Large intestine (tissue), 12 donors: ENCODE measurements around the gene CYP27C1. TPM values are rescaled to one million over a fixed set of nuclear protein-coding genes. Genes with fewer than 3 reads are reported as not detected.
"Not testable (repeated sequence)": the region's sequence is repeated elsewhere in the genome, so short reads cannot be mapped to it uniquely, and the experiment has no call there.

ENCODE experiments used
- DNase-seq, 2 donors: peaks; one replicate each; pipeline versions ENCODE4 v3.0.0 to v3.0.0-alpha.2; 2013
- H3K27ac ChIP-seq: one replicate; pipeline ENCODE4 v1.5.1; 2013; ENCODE audit warnings: low read length
- H3K27me3 ChIP-seq: 2 replicates; pipeline ENCODE4 v1.6.1; 2013; ENCODE audit warnings: low read length; ENCODE audit not compliant: control insufficient read depth, insufficient read depth
- H3K36me3 ChIP-seq: 2 replicates; pipeline ENCODE4 v1.6.1; 2013; ENCODE audit warnings: low read length; ENCODE audit not compliant: control insufficient read depth, insufficient read depth
- H3K4me1 ChIP-seq: one replicate; pipeline ENCODE4 v1.6.1; 2013; ENCODE audit warnings: low read length; ENCODE audit not compliant: control insufficient read depth, insufficient read depth
- H3K4me3 ChIP-seq: one replicate; pipeline ENCODE4 v1.5.1; 2013; ENCODE audit warnings: low read length
- H3K9me3 ChIP-seq: one replicate; pipeline ENCODE4 v1.6.1; 2013; ENCODE audit warnings: mild to moderate bottlenecking, low read depth, low read length, moderate library complexity; ENCODE audit not compliant: control insufficient read depth
- WGBS: methylation state at CpG from one replicate; pipeline ENCODE4 v1.1.5; 2013; ENCODE audit warnings: low lambda C conversion rate; ENCODE audit not compliant: insufficient coverage; 5-methylcytosine and 5-hydroxymethylcytosine counted together
- long read RNA-seq, 11 donors: transcript quantifications; one replicate each; lab custom pipeline, GENCODE V29; 2026
- polyA plus RNA-seq: library from polyadenylated mRNA; unstranded; fragments of 120-200 nt; gene quantifications from one replicate; pipeline ENCODE4 v1.2.1, GENCODE V29; 2013

Gene CYP27C1
- polyA plus RNA-seq: 2.0 TPM
- long read RNA-seq, donor 1: 0 reads
- long read RNA-seq, donor 2: 0 reads
- long read RNA-seq, donor 3: 0 reads
- long read RNA-seq, donor 4: 0 reads
- long read RNA-seq, donor 5: 0 reads
- long read RNA-seq, donor 6: 0 reads
- long read RNA-seq, donor 7: 0 reads
- long read RNA-seq, donor 8: 0 reads
- long read RNA-seq, donor 9: 0 reads
- long read RNA-seq, donor 10: 0 reads
- long read RNA-seq, donor 11: 0 reads

DNA sequence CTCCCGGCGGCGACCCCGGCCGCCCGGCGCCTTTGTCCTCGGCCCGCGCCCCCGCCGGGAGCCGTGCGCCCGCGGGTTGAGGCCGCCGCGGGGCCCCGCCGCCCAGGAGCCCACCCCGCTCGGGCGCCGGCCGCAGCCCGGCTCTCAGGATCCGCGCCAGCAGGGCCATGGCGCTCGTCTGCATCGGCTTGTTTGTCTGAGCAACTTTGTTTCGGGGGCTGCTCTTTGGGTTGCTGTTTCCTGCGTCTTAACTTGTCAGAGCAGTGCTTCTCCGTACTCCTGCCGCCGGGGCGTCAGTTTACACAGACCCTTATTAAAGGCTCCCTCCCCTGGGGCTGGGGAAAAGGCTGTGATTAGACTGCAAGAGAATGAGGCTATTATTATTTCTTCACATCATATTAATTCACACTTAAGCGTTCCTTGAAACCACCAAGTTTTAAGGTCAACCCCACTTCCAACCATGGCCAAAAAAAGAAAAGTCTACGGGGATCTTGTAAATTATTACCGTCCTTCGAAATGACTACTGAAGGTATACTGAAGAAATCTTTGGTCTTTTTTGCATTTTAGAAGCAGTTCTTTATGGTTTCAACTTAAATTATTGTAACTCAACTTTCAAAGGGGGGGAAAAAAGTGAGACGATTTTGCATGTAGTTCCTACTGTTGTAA, at the start of gene CYP27C1:
TSS of gene CYP27C1 (minus strand) at position 198 of the 666 bp plus-strand sequence. CDS start at position 169, 29 bp downstream.
- peak in 1 of 2 donors; percentile 38 for DNase-seq

GRCh38 chr2:127261804-127262406, 41.8 kb upstream of the CYP27C1 start:
- no peaks in the 10 kb centered on the region for H3K9me3 ChIP-seq
- DNase-seq: no peak
- H3K4me1 ChIP-seq: no peaks in the 10 kb centered on the region
- no peak overlapping the region for H3K27ac ChIP-seq
- no peaks in the 10 kb centered on the region for H3K27me3 ChIP-seq
- no peak overlapping the region for H3K4me3 ChIP-seq
- 100% methylated on average over 4 of the region's 8 CpGs for WGBS
- H3K36me3 ChIP-seq: peaks cover 54% of the 10 kb centered on the region

More for the DNA sequence above, at the start of gene CYP27C1:
- peaks cover 10% of the 10 kb centered on the region for H3K9me3 ChIP-seq
- 0% methylated on average over 2 of the region's 43 CpGs for WGBS
- peaks cover 8% of the 10 kb centered on the region for H3K4me1 ChIP-seq
- H3K36me3 ChIP-seq: no peaks in the 10 kb centered on the region
- no peak within 1 kb of the TSS for H3K27ac ChIP-seq
- H3K27me3 ChIP-seq: peaks cover 48% of the 10 kb centered on the region
- peak within 1 kb of the TSS; percentile 51 for H3K4me3 ChIP-seq

- H3K27me3 ChIP-seq: no peaks in the 10 kb centered on the region
These were observed 39.3 kb upstream of the CYP27C1 start for GRCh38 chr2:127259355-127259754.

GRCh38 chr2:127256866-127257265, 36.8 kb upstream of the CYP27C1 start:
- DNase-seq: no peak
- no peak overlapping the region for H3K27ac ChIP-seq
- no peaks in the 10 kb centered on the region for H3K9me3 ChIP-seq
- H3K4me1 ChIP-seq: no peaks in the 10 kb centered on the region
- peaks cover 47% of the 10 kb centered on the region for H3K36me3 ChIP-seq
- no peaks in the 10 kb centered on the region for H3K27me3 ChIP-seq
- WGBS: no CpG with 5 or more reads among the region's 8 CpGs
- H3K4me3 ChIP-seq: no peak overlapping the region

More at GRCh38 chr2:127259355-127259754, 39.3 kb upstream of the CYP27C1 start:
- no CpG with 5 or more reads among the region's 5 CpGs for WGBS
- no peaks in the 10 kb centered on the region for H3K9me3 ChIP-seq
- no peak overlapping the region for H3K27ac ChIP-seq
- H3K36me3 ChIP-seq: peaks cover 54% of the 10 kb centered on the region
- DNase-seq: no peak
- no peaks in the 10 kb centered on the region for H3K4me1 ChIP-seq
- H3K4me3 ChIP-seq: no peak overlapping the region

GRCh38 chr2:127256381-127256780, 36.3 kb upstream of the CYP27C1 start:
- H3K36me3 ChIP-seq: peaks cover 44% of the 10 kb centered on the region
- DNase-seq: no peak
- H3K9me3 ChIP-seq: no peaks in the 10 kb centered on the region
- H3K4me1 ChIP-seq: no peaks in the 10 kb centered on the region
- H3K27ac ChIP-seq: no peak overlapping the region
- WGBS: 80% methylated on average over 1 of the region's 3 CpGs
- H3K27me3 ChIP-seq: no peaks in the 10 kb centered on the region
- H3K4me3 ChIP-seq: no peak overlapping the region

GRCh38 chr2:127255721-127256120, 35.6 kb upstream of the CYP27C1 start:
- Histone ChIP-seq H3K4me1 (no peaks in the 10 kb centered on the region), H3K4me3 (no peak overlapping the region), H3K27me3 (no peaks in the 10 kb centered on the region), H3K36me3 (peaks cover 38% of the 10 kb centered on the region), H3K27ac (no peak overlapping the region), H3K9me3 (no peaks in the 10 kb centered on the region)
- no CpG with 5 or more reads among the region's 6 CpGs for WGBS
- DNase-seq: no peak

DNA sequence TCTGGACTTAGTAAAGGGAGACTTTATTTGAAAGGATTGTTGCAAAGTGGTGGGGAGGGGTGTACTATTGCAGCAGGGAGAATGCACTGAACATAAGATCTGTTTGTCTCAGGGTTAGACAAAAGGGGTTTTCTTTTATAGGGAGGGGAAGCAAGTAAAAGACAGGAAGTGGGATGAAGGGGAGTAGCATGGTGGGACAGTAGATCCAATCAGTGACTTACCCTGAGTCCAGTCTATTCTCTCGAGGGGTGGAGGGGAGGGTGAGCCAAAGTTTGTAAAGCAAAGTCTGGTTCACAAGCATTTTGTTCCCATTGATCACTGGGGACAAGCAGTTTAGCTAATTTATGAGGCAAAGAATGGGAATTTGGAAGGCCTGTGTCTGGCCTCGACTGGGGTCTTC, 35.0 kb upstream of the CYP27C1 start:
- no CpG with 5 or more reads among the region's 2 CpGs for WGBS
- Histone ChIP-seq H3K36me3 (peaks cover 32% of the 10 kb centered on the region), H3K27ac (no peak overlapping the region), H3K27me3 (no peaks in the 10 kb centered on the region), H3K4me1 (no peaks in the 10 kb centered on the region), H3K9me3 (no peaks in the 10 kb centered on the region), H3K4me3 (no peak overlapping the region)
- DNase-seq: peak in 1 of 2 donors; percentile 11

DNA sequence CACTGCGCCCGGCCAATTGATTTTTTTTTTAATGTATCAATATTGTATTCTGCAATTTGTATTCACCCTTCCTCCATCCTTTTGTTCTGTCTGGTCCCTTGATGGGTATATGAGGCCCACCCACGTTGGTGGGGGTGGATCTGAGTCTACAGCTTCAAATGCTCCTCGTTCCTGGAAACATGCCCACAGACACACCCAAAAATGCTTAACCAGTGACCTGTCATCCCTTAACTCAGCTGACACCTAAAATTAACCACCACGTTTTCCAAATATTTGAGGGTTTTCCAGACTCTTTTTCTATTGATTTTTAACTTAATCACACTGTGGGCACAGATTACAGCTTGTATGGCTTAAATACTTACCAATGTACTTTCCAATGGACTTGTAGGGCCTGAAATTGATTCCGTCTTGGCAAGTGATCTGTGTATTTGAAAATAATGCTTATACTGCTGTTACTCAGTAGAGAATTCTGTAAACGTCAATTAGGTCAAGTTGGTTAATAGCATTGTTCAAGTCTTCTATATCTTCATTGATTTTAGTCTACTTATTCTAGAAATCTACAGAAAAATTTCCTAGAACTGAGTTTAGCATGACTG, 34.4 kb upstream of the CYP27C1 start:
- Histone ChIP-seq H3K9me3 (no peaks in the 10 kb centered on the region), H3K27me3 (no peaks in the 10 kb centered on the region), H3K36me3 (peaks cover 26% of the 10 kb centered on the region), H3K27ac (no peak overlapping the region), H3K4me1 (no peaks in the 10 kb centered on the region), H3K4me3 (no peak overlapping the region)
- WGBS: 78% methylated on average over 3 of the region's 7 CpGs
- no peak for DNase-seq

DNA sequence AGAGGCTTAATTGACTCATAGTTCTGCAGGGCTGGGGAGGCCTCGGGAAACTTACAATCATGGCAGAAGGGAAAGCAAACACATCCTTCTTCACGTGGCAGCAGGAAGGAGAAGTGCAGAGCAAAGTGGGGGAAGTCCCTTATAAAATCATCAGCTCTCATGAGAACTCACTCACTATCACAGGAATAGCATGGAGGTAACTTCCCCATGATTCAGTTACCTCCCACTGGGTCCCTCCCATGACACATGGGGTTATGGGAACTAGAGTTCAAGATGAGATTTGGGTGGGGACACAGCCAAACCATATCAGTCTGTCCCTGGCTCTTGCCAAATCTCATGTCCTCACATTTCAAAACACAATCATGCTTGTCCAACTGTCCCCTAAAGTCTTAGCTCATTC, 21.1 kb upstream of the CYP27C1 start:
- not testable (repeated sequence) for DNase-seq, H3K27ac ChIP-seq
- no CpG with 5 or more reads among the region's 2 CpGs for WGBS

DNA sequence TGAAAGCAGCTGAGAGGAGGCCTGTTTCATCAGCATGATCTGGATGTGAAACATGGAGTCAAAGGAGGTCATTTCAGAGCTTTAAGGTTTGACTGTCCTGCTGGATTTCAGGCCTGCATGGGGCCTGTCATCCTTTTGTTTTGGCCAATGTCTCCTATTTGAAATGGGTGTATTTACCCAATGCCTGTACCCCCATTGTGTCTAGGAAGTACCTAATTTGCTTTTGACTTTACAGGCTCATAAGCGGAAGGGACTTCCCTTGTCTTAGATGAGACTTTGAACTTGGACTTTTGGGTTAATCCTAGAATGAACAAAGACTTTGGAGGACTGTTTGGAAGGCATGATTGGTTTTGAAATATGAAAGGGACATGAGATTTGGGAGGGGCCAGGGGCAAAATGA, 19.3 kb upstream of the CYP27C1 start:
- no peaks in the 10 kb centered on the region for H3K36me3 ChIP-seq
- no peaks in the 10 kb centered on the region for H3K4me1 ChIP-seq
- no peak overlapping the region for H3K4me3 ChIP-seq
- no peaks in the 10 kb centered on the region for H3K27me3 ChIP-seq
- H3K27ac ChIP-seq: no peak overlapping the region
- H3K9me3 ChIP-seq: peaks cover 2% of the 10 kb centered on the region
- no peak for DNase-seq
- no CpG with 5 or more reads among the region's 1 CpG for WGBS

More for the DNA sequence above, 21.1 kb upstream of the CYP27C1 start:
- not testable (repeated sequence) for H3K9me3 ChIP-seq, H3K27me3 ChIP-seq, H3K4me3 ChIP-seq, H3K4me1 ChIP-seq, H3K36me3 ChIP-seq
